ENCODE data around the gene FAM20A.
A peak's percentile ranks its signal among the peaks of the same experiment; 100 is the strongest.

Gene FAM20A

DNA sequence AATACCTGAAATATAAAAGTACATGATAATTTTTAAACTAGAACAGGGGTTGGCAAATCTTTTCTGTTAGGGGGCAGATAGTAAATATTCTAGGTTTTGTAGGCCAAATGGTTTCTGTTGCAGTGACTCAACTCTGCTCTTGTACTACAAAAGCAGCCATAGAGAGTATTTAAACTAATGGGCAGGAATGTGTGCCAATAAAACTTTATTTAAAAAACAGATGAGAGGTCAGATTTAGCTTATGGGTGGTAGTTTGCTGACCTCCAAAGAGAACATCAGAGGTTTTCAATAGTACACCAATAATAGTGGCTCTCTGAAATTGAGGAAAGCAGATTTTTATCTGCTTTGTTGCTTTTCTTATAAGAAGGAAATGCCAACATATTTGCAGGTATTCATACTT, 15.2 kb upstream of the FAM20A start:
- POLR2A ChIA-PET = no interaction called here
- CTCF ChIA-PET = no interaction called here

DNA sequence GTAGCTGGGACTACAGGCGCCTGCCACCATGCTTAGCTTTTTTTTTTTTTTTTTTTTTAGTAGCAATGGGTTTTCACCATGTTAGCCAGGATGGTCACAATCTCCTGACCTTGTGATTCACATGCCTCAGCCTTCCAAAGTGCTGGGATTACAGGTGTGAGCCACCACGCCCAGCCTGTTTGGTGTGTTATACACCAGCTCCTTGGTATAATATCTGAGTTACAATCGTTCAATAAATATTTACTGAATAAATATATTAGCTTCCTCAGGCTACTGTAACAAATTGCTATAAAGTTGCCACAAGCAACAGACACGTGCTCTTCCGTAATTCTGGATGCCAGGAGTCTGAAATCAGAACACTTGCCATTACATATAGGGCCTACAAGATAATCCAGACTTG, 13.6 kb upstream of the FAM20A start:
- POLR2A ChIA-PET = no interaction called here
- Histone ChIP-seq H3K4me3 (ENCODE audit: control insufficient read depth in 1 of 7, extremely low read depth in 1 of 7, insufficient read depth in 4 of 7, low read depth in 2 of 7, low read length in 6 of 7) (no peak overlapping the region), H3K4me1 (ENCODE audit: control extremely low read depth in 1 of 4, control insufficient read depth in 4 of 4, insufficient read depth in 4 of 4, low read length in 3 of 4) (no peaks in the 10 kb centered on the region), H3K27ac (ENCODE audit: insufficient read depth in 1 of 2, low read depth in 1 of 2, low read length in 2 of 2, poor library complexity in 1 of 2, severe bottlenecking in 2 of 2) (no peak overlapping the region), H3K27me3 (replicated peaks in 2 of 5; ENCODE audit: control insufficient read depth in 4 of 5, insufficient read depth in 5 of 5, low read length in 4 of 5) (peaks cover 0 to 3% (median 0%) of the 10 kb centered on the region in 5 experiments), H3K9me3 (ENCODE audit: control extremely low read depth in 1 of 5, control insufficient read depth in 4 of 5, insufficient read depth in 2 of 5, low read depth in 1 of 5, low read length in 4 of 5) (peaks cover 0 to 13% (median 0%) of the 10 kb centered on the region in 5 experiments), H3K36me3 (ENCODE audit: control insufficient read depth in 4 of 4, insufficient read depth in 4 of 4, low read length in 3 of 4) (no peaks in the 10 kb centered on the region)
- 100% methylated on average over 2 of the region's 5 CpGs for WGBS (ENCODE audit: insufficient coverage)
- DNase-seq = no peak
- CTCF ChIA-PET = no interaction called here

More for the DNA sequence above, 15.2 kb upstream of the FAM20A start:
- DNase-seq = no peak
- Histone ChIP-seq H3K27ac (ENCODE audit: insufficient read depth in 1 of 2, low read depth in 1 of 2, low read length in 2 of 2, poor library complexity in 1 of 2, severe bottlenecking in 2 of 2) (no peak overlapping the region), H3K36me3 (ENCODE audit: control insufficient read depth in 4 of 4, insufficient read depth in 4 of 4, low read length in 3 of 4) (no peaks in the 10 kb centered on the region), H3K27me3 (replicated peaks in 2 of 5; ENCODE audit: control insufficient read depth in 4 of 5, insufficient read depth in 5 of 5, low read length in 4 of 5) (peaks cover 0 to 3% (median 0%) of the 10 kb centered on the region in 5 experiments), H3K9me3 (ENCODE audit: control extremely low read depth in 1 of 5, control insufficient read depth in 4 of 5, insufficient read depth in 2 of 5, low read depth in 1 of 5, low read length in 4 of 5) (peaks cover 0 to 2% (median 0%) of the 10 kb centered on the region in 5 experiments), H3K4me1 (ENCODE audit: control extremely low read depth in 1 of 4, control insufficient read depth in 4 of 4, insufficient read depth in 4 of 4, low read length in 3 of 4) (no peaks in the 10 kb centered on the region), H3K4me3 (ENCODE audit: control insufficient read depth in 1 of 7, extremely low read depth in 1 of 7, insufficient read depth in 4 of 7, low read depth in 2 of 7, low read length in 6 of 7) (no peak overlapping the region)

GRCh38 chr17:68613739-68614298, 12.7 kb upstream of the FAM20A start:
- Histone ChIP-seq H3K27ac (ENCODE audit: insufficient read depth in 1 of 2, low read depth in 1 of 2, low read length in 2 of 2, poor library complexity in 1 of 2, severe bottlenecking in 2 of 2) (no peak overlapping the region), H3K27me3 (replicated peaks in 2 of 5; ENCODE audit: control insufficient read depth in 4 of 5, insufficient read depth in 5 of 5, low read length in 4 of 5) (peaks cover 0 to 3% (median 0%) of the 10 kb centered on the region in 5 experiments), H3K4me3 (ENCODE audit: control insufficient read depth in 1 of 7, extremely low read depth in 1 of 7, insufficient read depth in 4 of 7, low read depth in 2 of 7, low read length in 6 of 7) (no peak overlapping the region), H3K36me3 (ENCODE audit: control insufficient read depth in 4 of 4, insufficient read depth in 4 of 4, low read length in 3 of 4) (no peaks in the 10 kb centered on the region), H3K4me1 (ENCODE audit: control extremely low read depth in 1 of 4, control insufficient read depth in 4 of 4, insufficient read depth in 4 of 4, low read length in 3 of 4) (no peaks in the 10 kb centered on the region), H3K9me3 (ENCODE audit: control extremely low read depth in 1 of 5, control insufficient read depth in 4 of 5, insufficient read depth in 2 of 5, low read depth in 1 of 5, low read length in 4 of 5) (peaks cover 0 to 21% (median 2%) of the 10 kb centered on the region in 5 experiments)
- ChIA-PET CTCF (interaction anchor here (1.1 kb wide), 1 partner anchor 74 kb away, joined by 3 read pairs; no protein-coding TSS in a partner anchor), POLR2A (interaction anchor here (0.6 kb wide), 1 partner anchor 166 kb away, joined by 5 read pairs; no protein-coding TSS in a partner anchor)
- 67% methylated on average over 3 of the region's 5 CpGs for WGBS (ENCODE audit: insufficient coverage)
- peak; percentile 26 to 61 (median 60) for DNase-seq

- ChIA-PET POLR2A (no interaction called here), CTCF (no interaction called here)
- H3K27ac ChIP-seq (ENCODE audit: insufficient read depth in 1 of 2, low read depth in 1 of 2, low read length in 2 of 2, poor library complexity in 1 of 2, severe bottlenecking in 2 of 2) = no peak overlapping the region
- no peaks in the 10 kb centered on the region for H3K4me1 ChIP-seq (ENCODE audit: control extremely low read depth in 1 of 4, control insufficient read depth in 4 of 4, insufficient read depth in 4 of 4, low read length in 3 of 4)
- H3K27me3 ChIP-seq (replicated peaks in 2 of 5; ENCODE audit: control insufficient read depth in 4 of 5, insufficient read depth in 5 of 5, low read length in 4 of 5) = peaks cover 0 to 3% (median 0%) of the 10 kb centered on the region in 5 experiments
- no peaks in the 10 kb centered on the region for H3K36me3 ChIP-seq (ENCODE audit: control insufficient read depth in 4 of 4, insufficient read depth in 4 of 4, low read length in 3 of 4)
- DNase-seq = no peak
- H3K9me3 ChIP-seq (ENCODE audit: control extremely low read depth in 1 of 5, control insufficient read depth in 4 of 5, insufficient read depth in 2 of 5, low read depth in 1 of 5, low read length in 4 of 5) = peaks cover 0 to 28% (median 2%) of the 10 kb centered on the region in 5 experiments
- no peak overlapping the region for H3K4me3 ChIP-seq (ENCODE audit: control insufficient read depth in 1 of 7, extremely low read depth in 1 of 7, insufficient read depth in 4 of 7, low read depth in 2 of 7, low read length in 6 of 7)
These were observed 11.7 kb upstream of the FAM20A start for GRCh38 chr17:68612923-68613292.

GRCh38 chr17:68612209-68612922, 11.2 kb upstream of the FAM20A start:
- Histone ChIP-seq H3K36me3 (ENCODE audit: control insufficient read depth in 4 of 4, insufficient read depth in 4 of 4, low read length in 3 of 4) (no peaks in the 10 kb centered on the region), H3K4me3 (ENCODE audit: control insufficient read depth in 1 of 7, extremely low read depth in 1 of 7, insufficient read depth in 4 of 7, low read depth in 2 of 7, low read length in 6 of 7) (no peak overlapping the region), H3K9me3 (ENCODE audit: control extremely low read depth in 1 of 5, control insufficient read depth in 4 of 5, insufficient read depth in 2 of 5, low read depth in 1 of 5, low read length in 4 of 5) (peaks cover 0 to 31% (median 5%) of the 10 kb centered on the region in 5 experiments), H3K27me3 (replicated peaks in 2 of 5; ENCODE audit: control insufficient read depth in 4 of 5, insufficient read depth in 5 of 5, low read length in 4 of 5) (peaks cover 0 to 3% (median 0%) of the 10 kb centered on the region in 5 experiments), H3K4me1 (ENCODE audit: control extremely low read depth in 1 of 4, control insufficient read depth in 4 of 4, insufficient read depth in 4 of 4, low read length in 3 of 4) (no peaks in the 10 kb centered on the region), H3K27ac (ENCODE audit: insufficient read depth in 1 of 2, low read depth in 1 of 2, low read length in 2 of 2, poor library complexity in 1 of 2, severe bottlenecking in 2 of 2) (no peak overlapping the region)
- POLR2A ChIA-PET = no interaction called here
- no CpG with 5 or more reads among the region's 3 CpGs for WGBS (ENCODE audit: insufficient coverage)
- no peak for DNase-seq
- CTCF ChIA-PET = no interaction called here

GRCh38 chr17:68611353-68612208, 10.4 kb upstream of the FAM20A start:
- Histone ChIP-seq H3K27ac (ENCODE audit: insufficient read depth in 1 of 2, low read depth in 1 of 2, low read length in 2 of 2, poor library complexity in 1 of 2, severe bottlenecking in 2 of 2) (no peak overlapping the region), H3K36me3 (ENCODE audit: control insufficient read depth in 4 of 4, insufficient read depth in 4 of 4, low read length in 3 of 4) (no peaks in the 10 kb centered on the region), H3K4me1 (ENCODE audit: control extremely low read depth in 1 of 4, control insufficient read depth in 4 of 4, insufficient read depth in 4 of 4, low read length in 3 of 4) (no peaks in the 10 kb centered on the region), H3K27me3 (replicated peaks in 2 of 5; ENCODE audit: control insufficient read depth in 4 of 5, insufficient read depth in 5 of 5, low read length in 4 of 5) (peaks cover 0 to 3% (median 0%) of the 10 kb centered on the region in 5 experiments), H3K9me3 (ENCODE audit: control extremely low read depth in 1 of 5, control insufficient read depth in 4 of 5, insufficient read depth in 2 of 5, low read depth in 1 of 5, low read length in 4 of 5) (peaks cover 0 to 31% (median 5%) of the 10 kb centered on the region in 5 experiments), H3K4me3 (ENCODE audit: control insufficient read depth in 1 of 7, extremely low read depth in 1 of 7, insufficient read depth in 4 of 7, low read depth in 2 of 7, low read length in 6 of 7) (no peak overlapping the region)
- no peak for DNase-seq
- POLR2A ChIA-PET = no interaction called here
- WGBS (ENCODE audit: insufficient coverage) = 100% methylated on average over 1 of the region's 4 CpGs
- CTCF ChIA-PET = no interaction called here

DNA sequence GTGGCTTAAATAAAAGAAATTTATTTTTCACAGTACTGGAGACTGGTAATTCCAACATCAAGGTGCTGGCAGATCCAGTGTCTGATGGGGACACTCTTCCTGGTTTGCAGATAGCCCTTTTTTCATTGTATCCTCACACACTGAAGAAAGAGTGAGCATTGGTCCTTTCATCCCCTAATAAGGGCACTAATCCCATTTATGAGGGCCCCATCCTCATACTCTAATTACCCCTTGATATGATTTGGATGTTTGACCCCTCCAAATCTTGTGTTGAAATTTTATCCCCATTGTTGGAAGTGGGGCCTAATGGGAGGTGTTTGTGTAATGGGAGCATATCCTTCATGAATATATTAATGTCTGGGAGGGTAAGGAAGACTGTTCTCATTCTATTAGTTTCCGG, 9.4 kb upstream of the FAM20A start:
- no CpG with 5 or more reads among the region's 1 CpG for WGBS (ENCODE audit: insufficient coverage)
- ChIA-PET POLR2A (no interaction called here), CTCF (no interaction called here)
- Histone ChIP-seq H3K9me3 (ENCODE audit: control extremely low read depth in 1 of 5, control insufficient read depth in 4 of 5, insufficient read depth in 2 of 5, low read depth in 1 of 5, low read length in 4 of 5) (peaks cover 0 to 31% (median 5%) of the 10 kb centered on the region in 5 experiments), H3K27me3 (replicated peaks in 2 of 5; ENCODE audit: control insufficient read depth in 4 of 5, insufficient read depth in 5 of 5, low read length in 4 of 5) (peaks cover 0 to 3% (median 0%) of the 10 kb centered on the region in 5 experiments), H3K4me3 (ENCODE audit: control insufficient read depth in 1 of 7, extremely low read depth in 1 of 7, insufficient read depth in 4 of 7, low read depth in 2 of 7, low read length in 6 of 7) (no peak overlapping the region), H3K4me1 (ENCODE audit: control extremely low read depth in 1 of 4, control insufficient read depth in 4 of 4, insufficient read depth in 4 of 4, low read length in 3 of 4) (no peaks in the 10 kb centered on the region), H3K27ac (ENCODE audit: insufficient read depth in 1 of 2, low read depth in 1 of 2, low read length in 2 of 2, poor library complexity in 1 of 2, severe bottlenecking in 2 of 2) (no peak overlapping the region), H3K36me3 (ENCODE audit: control insufficient read depth in 4 of 4, insufficient read depth in 4 of 4, low read length in 3 of 4) (no peaks in the 10 kb centered on the region)
- no peak for DNase-seq

Measured in common myeloid progenitor, CD34-positive (primary cell).